Measurements from ENCODE around the gene KIF26B.

DNA sequence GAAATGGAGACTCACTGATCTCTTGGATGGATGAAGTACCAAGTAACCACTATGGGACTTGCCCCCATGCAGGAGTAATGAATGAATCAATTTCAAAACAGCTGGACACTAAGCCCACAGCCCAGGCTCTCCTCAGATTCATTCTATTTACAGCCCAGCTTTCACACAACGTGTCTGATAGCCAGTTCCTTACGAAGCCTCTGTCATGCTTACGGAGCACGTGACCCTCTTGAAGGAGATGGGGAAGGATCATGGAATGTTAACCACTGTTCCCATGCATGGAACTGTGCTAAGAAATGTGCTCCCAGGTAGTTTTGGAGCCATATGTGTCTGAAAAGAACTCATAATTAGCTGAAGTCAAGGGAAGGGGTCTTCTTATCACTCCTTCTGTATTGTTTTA lies 124.1 kb downstream of the KIF26B start:
- TF ChIP-seq POLR2AphosphoS5 (IDR thresholded peaks at IDR 0.05) = no peak
- TF ChIP-seq, protein P1, sequence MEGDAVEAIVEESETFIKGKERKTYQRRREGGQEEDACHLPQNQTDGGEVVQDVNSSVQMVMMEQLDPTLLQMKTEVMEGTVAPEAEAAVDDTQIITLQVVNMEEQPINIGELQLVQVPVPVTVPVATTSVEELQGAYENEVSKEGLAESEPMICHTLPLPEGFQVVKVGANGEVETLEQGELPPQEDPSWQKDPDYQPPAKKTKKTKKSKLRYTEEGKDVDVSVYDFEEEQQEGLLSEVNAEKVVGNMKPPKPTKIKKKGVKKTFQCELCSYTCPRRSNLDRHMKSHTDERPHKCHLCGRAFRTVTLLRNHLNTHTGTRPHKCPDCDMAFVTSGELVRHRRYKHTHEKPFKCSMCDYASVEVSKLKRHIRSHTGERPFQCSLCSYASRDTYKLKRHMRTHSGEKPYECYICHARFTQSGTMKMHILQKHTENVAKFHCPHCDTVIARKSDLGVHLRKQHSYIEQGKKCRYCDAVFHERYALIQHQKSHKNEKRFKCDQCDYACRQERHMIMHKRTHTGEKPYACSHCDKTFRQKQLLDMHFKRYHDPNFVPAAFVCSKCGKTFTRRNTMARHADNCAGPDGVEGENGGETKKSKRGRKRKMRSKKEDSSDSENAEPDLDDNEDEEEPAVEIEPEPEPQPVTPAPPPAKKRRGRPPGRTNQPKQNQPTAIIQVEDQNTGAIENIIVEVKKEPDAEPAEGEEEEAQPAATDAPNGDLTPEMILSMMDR (IDR thresholded peaks at IDR 0.05) = no peak
- TF ChIP-seq POLR2A (IDR thresholded peaks at IDR 0.05) = no peak
- TF ChIP-seq EP300 (IDR thresholded peaks at IDR 0.05) = no peak

Data from suprapubic skin (tissue), 4 donors.